Liver (tissue), 9 donors: Measurements from ENCODE around the gene SLC16A4. TPM values are rescaled to one million over a fixed set of nuclear protein-coding genes. Genes with fewer than 3 reads are reported as not detected.

ENCODE experiments used
- DNase-seq: peaks from one replicate; pipeline ENCODE4 v3.0.0-alpha.2; 2017; ENCODE audit warnings: low spot score
- H3K27ac ChIP-seq, 2 donors: one replicate each; pipeline ENCODE4 v1.7.0; 2013; ENCODE audit warnings: inconsistent platforms in 2 of 2, low read length in 2 of 2, control low read depth in 1 of 2, low read depth in 1 of 2, mild to moderate bottlenecking in 1 of 2
- H3K27me3 ChIP-seq, 4 donors: one replicate each; pipeline versions ENCODE4 v1.6.1 to v1.7.0; 2013; ENCODE audit warnings: low read length in 3 of 4, inconsistent platforms in 1 of 4, mild to moderate bottlenecking in 1 of 4, moderate library complexity in 1 of 4; ENCODE audit not compliant: control insufficient read depth in 4 of 4, insufficient read depth in 4 of 4
- H3K36me3 ChIP-seq, 4 donors: one replicate each; pipeline versions ENCODE4 v1.6.1 to v1.7.0; 2013; ENCODE audit warnings: low read length in 3 of 4, mild to moderate bottlenecking in 3 of 4, low read depth in 1 of 4, moderate library complexity in 1 of 4; ENCODE audit not compliant: control insufficient read depth in 4 of 4, insufficient read depth in 3 of 4
- H3K4me1 ChIP-seq, 4 donors: one replicate each; pipeline versions ENCODE4 v1.6.1 to v1.7.0; 2013; ENCODE audit warnings: low read length in 3 of 4, mild to moderate bottlenecking in 3 of 4, moderate library complexity in 1 of 4; ENCODE audit not compliant: control insufficient read depth in 4 of 4, insufficient read depth in 4 of 4
- H3K4me3 ChIP-seq, 3 donors: one replicate each; pipeline versions ENCODE4 v1.6.1 to v1.7.0; 2013; ENCODE audit warnings: low read length in 3 of 3, control low read depth in 1 of 3, low read depth in 1 of 3, mild to moderate bottlenecking in 1 of 3
- H3K9ac ChIP-seq, 2 donors: one replicate each; pipeline ENCODE4 v1.7.0; 2013; ENCODE audit warnings: low read length in 2 of 2, mild to moderate bottlenecking in 2 of 2, moderate library complexity in 2 of 2, control low read depth in 1 of 2, low read depth in 1 of 2
- H3K9me3 ChIP-seq, 4 donors: one replicate each; pipeline versions ENCODE4 v1.6.1 to v1.7.0; 2013; ENCODE audit warnings: low read length in 3 of 4; ENCODE audit not compliant: control insufficient read depth in 4 of 4
- ATF3 ChIP-seq: IDR thresholded peaks from 2 replicates; pipeline ENCODE4 v1.6.1; 2016; ENCODE audit warnings: antibody characterized with exemption
- CTCF ChIP-seq: fragments of 150-350 bp; IDR thresholded peaks from 2 replicates; pipeline ENCODE4 v1.5.1; 2017; ENCODE audit warnings: improper control_type of control experiment, low read depth, low read length; ENCODE audit not compliant: missing input control
- EGR1 ChIP-seq, 2 donors: IDR thresholded peaks; 2 replicates each; pipeline ENCODE4 v1.6.1; 2016 to 2018; ENCODE audit warnings: antibody characterized with exemption in 2 of 2, low read depth in 2 of 2
- FOXA1 ChIP-seq: IDR thresholded peaks from 2 replicates; pipeline ENCODE4 v1.6.1; 2016; ENCODE audit warnings: antibody characterized with exemption
- FOXA2 ChIP-seq: IDR thresholded peaks from 2 replicates; pipeline ENCODE4 v1.6.1; 2016; ENCODE audit warnings: antibody characterized with exemption
- HNF4A ChIP-seq, 2 donors: conservative IDR thresholded peaks; 2 replicates each; pipeline ENCODE4 v1.6.1; 2016; ENCODE audit warnings: antibody characterized with exemption in 2 of 2, mild to moderate bottlenecking in 2 of 2
- HNF4G ChIP-seq: IDR thresholded peaks from 2 replicates; pipeline ENCODE4 v1.6.1; 2016; ENCODE audit warnings: antibody characterized with exemption
- JUND ChIP-seq, 2 donors: IDR thresholded peaks; 2 replicates each; pipeline ENCODE4 v1.6.1; 2016; ENCODE audit warnings: antibody characterized with exemption in 2 of 2
- MAX ChIP-seq: IDR thresholded peaks from 2 replicates; pipeline ENCODE4 v1.6.1; 2016; ENCODE audit warnings: antibody characterized with exemption
- NR2F2 ChIP-seq: IDR thresholded peaks from 2 replicates; pipeline ENCODE4 v1.6.1; 2016; ENCODE audit warnings: antibody characterized with exemption
- RAD21 ChIP-seq, 2 donors: IDR thresholded peaks; 2 replicates each; pipeline ENCODE4 v1.6.1; 2016; ENCODE audit warnings: antibody characterized with exemption in 2 of 2, mild to moderate bottlenecking in 2 of 2
- REST ChIP-seq: IDR thresholded peaks from 2 replicates; pipeline ENCODE4 v1.6.1; 2016; ENCODE audit warnings: antibody characterized with exemption, mild to moderate bottlenecking
- RXRA ChIP-seq, 2 donors: IDR thresholded peaks; 2 replicates each; pipeline ENCODE4 v1.6.1; 2017 to 2018; ENCODE audit warnings: antibody characterized with exemption in 2 of 2, mild to moderate bottlenecking in 1 of 2
- SP1 ChIP-seq: IDR thresholded peaks from 2 replicates; pipeline ENCODE4 v1.6.1; 2018; ENCODE audit warnings: antibody characterized with exemption, mild to moderate bottlenecking
- TAF1 ChIP-seq: conservative IDR thresholded peaks from 2 replicates; pipeline ENCODE4 v1.6.1; 2016; ENCODE audit warnings: antibody characterized with exemption, mild to moderate bottlenecking
- YY1 ChIP-seq: IDR thresholded peaks from 2 replicates; pipeline ENCODE4 v1.6.1; 2016; ENCODE audit warnings: antibody characterized with exemption, mild to moderate bottlenecking
- ZBTB33 ChIP-seq: IDR thresholded peaks from 2 replicates; pipeline ENCODE4 v1.6.1; 2016; ENCODE audit warnings: antibody characterized with exemption
- WGBS: extraction: QIAGEN DNeasy Blood & Tissue Kit; methylation state at CpG from one replicate; pipeline ENCODE4 v1.1.7; 2013; 5-methylcytosine and 5-hydroxymethylcytosine counted together
- polyA plus RNA-seq, 2 donors: library from polyadenylated mRNA; stranded (reverse) in 1 of 2; unstranded in 1 of 2; fragments of 200-250 nt in 1 of 2; fragments of >200 nt in 1 of 2; fragmentation: Nextera tagmentation in 1 of 2; extraction: Ambion mirVana in 1 of 2; gene quantifications; one replicate each; pipeline versions ENCODE4 v1.2.1 to v1.2.3, GENCODE V29; 2013 to 2015
- total RNA-seq, 2 donors: library from RNA; depleted of rRNA; stranded (reverse); fragments of >200 nt; gene quantifications; one replicate each; pipeline ENCODE4 v1.2.3, GENCODE V29; 2014
- donor health status: healthy.
- donor health status: healthy.
- donor health status: healthy.
- donor health status: healthy.
- donor health status: healthy.

Gene SLC16A4
- total and polyA plus RNA-seq, 4 donors, result 0.72 to 1.8 (median 1.6) TPM

- Histone ChIP-seq H3K27me3 (no peaks in the 10 kb centered on the region), H3K36me3 (no peaks in the 10 kb centered on the region), H3K27ac (no peak overlapping the region), H3K9me3 (no peaks in the 10 kb centered on the region), H3K9ac (no peak overlapping the region), H3K4me1 (no peaks in the 10 kb centered on the region), H3K4me3 (no peak overlapping the region)
- DNase-seq, result no peak
- TF ChIP-seq RXRA (IDR thresholded peaks at IDR 0.05) (no peak), ATF3 (no peak), YY1 (no peak), EGR1 (IDR thresholded peaks at IDR 0.05; ENCODE audit: low read depth in 2 of 2) (no peak)
- WGBS, result 90% methylated on average over 4 of the region's 4 CpGs
Observed at GRCh38 chr1:110319332-110320167, 71.3 kb downstream of the SLC16A4 start.

- TF ChIP-seq YY1 (no peak), SP1 (no peak), MAX (no peak), HNF4A (conservative IDR thresholded peaks at IDR 0.05) (no peak), JUND (IDR thresholded peaks at IDR 0.05) (no peak), ATF3 (no peak), FOXA1 (no peak), FOXA2 (no peak), TAF1 (no peak), REST (no peak), RXRA (IDR thresholded peaks at IDR 0.05) (no peak), RAD21 (IDR thresholded peaks at IDR 0.05) (no peak), NR2F2 (no peak), EGR1 (IDR thresholded peaks at IDR 0.05; ENCODE audit: low read depth in 2 of 2) (no peak), HNF4G (no peak), ZBTB33 (no peak), CTCF (no peak)
- WGBS, result 91% methylated on average over 4 of the region's 4 CpGs
Observed at GRCh38 chr1:110318046-110318445, 72.8 kb downstream of the SLC16A4 start.

More at GRCh38 chr1:110318046-110318445, 72.8 kb downstream of the SLC16A4 start:
- H3K27ac ChIP-seq, result no peak overlapping the region
- no peaks in the 10 kb centered on the region for H3K4me1 ChIP-seq
- H3K36me3 ChIP-seq, result no peaks in the 10 kb centered on the region
- H3K4me3 ChIP-seq, result no peak overlapping the region
- no peak overlapping the region for H3K9ac ChIP-seq
- no peak for DNase-seq
- no peaks in the 10 kb centered on the region for H3K27me3 ChIP-seq
- no peaks in the 10 kb centered on the region for H3K9me3 ChIP-seq
